Sigmoid colon (tissue), 4 donors: ENCODE results near the gene TAOK1.

ENCODE experiments used
- EP300 ChIP-seq, 4 donors: sonication (generic); formaldehyde crosslinking; IDR thresholded peaks; one replicate each; pipeline ENCODE4 v1.6.1; 2017; ENCODE audit warnings: antibody characterized with exemption in 4 of 4
- POLR2A ChIP-seq, 2 donors: fragments of 450-650 bp; IDR thresholded peaks; one replicate each; pipeline ENCODE4 v1.6.1; 2016; ENCODE audit warnings: antibody characterized with exemption in 2 of 2, mild to moderate bottlenecking in 2 of 2, moderate library complexity in 2 of 2
- TF ChIP-seq, protein P1 (sequence below), 4 experiments: fragments of 450-650 bp in 3 of 4; fragments of 200-600 bp in 1 of 4; IDR thresholded peaks; one replicate each; pipeline ENCODE4 v1.5.1; 2016 to 2019; ENCODE audit warnings: antibody characterized with exemption in 4 of 4, mild to moderate bottlenecking in 3 of 4, moderate library complexity in 2 of 4

DNA sequence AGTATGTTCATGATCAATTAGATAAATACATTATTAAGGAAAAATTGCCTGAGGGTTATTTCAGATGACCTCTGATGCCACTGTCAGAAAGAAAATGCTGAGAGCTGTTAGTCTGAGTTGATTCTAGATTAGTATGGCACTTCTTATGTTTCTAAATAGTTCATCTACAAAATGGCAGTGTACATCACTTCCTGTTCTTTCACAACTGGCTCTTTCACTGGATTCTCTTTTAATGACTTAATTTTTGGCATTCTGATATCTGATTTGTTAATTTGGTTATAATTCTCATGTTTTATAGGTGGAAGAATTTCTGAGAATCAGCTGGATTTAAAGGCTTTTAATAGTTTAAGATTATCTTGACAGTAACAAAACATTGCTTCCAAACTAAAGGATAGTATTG lies 3.3 kb downstream of the TAOK1 start:
- TF ChIP-seq, protein P1, sequence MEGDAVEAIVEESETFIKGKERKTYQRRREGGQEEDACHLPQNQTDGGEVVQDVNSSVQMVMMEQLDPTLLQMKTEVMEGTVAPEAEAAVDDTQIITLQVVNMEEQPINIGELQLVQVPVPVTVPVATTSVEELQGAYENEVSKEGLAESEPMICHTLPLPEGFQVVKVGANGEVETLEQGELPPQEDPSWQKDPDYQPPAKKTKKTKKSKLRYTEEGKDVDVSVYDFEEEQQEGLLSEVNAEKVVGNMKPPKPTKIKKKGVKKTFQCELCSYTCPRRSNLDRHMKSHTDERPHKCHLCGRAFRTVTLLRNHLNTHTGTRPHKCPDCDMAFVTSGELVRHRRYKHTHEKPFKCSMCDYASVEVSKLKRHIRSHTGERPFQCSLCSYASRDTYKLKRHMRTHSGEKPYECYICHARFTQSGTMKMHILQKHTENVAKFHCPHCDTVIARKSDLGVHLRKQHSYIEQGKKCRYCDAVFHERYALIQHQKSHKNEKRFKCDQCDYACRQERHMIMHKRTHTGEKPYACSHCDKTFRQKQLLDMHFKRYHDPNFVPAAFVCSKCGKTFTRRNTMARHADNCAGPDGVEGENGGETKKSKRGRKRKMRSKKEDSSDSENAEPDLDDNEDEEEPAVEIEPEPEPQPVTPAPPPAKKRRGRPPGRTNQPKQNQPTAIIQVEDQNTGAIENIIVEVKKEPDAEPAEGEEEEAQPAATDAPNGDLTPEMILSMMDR (IDR thresholded peaks at IDR 0.05): no peak
- TF ChIP-seq POLR2A (IDR thresholded peaks at IDR 0.05): no peak
- TF ChIP-seq EP300 (IDR thresholded peaks at IDR 0.05): no peak
